DMS153 treated with DMSO at 0.1 percent for 48 hours (cell line): ENCODE data around the gene MDH2.
"Not testable (repeated sequence)": the region's sequence is repeated elsewhere in the genome, so short reads cannot be mapped to it uniquely, and the experiment has no call there.

Experiments
- DNase-seq: peaks from one replicate; lab custom pipeline; 2025; ENCODE audit not compliant: unreplicated experiment; lab: John Stamatoyannopoulos, UW

Gene MDH2

GRCh38 chr7:76047305-76047810 lies 548 bp upstream of the MDH2 start:
- DNase-seq, result no peak

DNA sequence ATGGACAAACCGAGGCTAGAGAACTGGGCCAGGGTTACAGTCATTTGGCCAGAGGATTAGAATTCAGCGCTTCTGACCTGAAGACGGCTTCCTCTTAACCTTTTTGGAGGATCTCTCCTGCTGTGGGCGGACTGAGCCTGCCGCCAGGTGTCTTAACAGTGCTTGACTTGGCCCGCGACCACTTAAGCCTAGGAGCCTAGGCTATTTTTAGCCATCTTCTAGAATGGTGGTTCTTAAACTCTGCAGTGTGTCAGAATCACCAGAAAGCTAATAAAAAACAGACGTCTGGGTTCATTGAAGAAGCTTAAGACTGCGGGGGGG lies 722 bp downstream of the MDH2 start:
- DNase-seq, result no peak

DNA sequence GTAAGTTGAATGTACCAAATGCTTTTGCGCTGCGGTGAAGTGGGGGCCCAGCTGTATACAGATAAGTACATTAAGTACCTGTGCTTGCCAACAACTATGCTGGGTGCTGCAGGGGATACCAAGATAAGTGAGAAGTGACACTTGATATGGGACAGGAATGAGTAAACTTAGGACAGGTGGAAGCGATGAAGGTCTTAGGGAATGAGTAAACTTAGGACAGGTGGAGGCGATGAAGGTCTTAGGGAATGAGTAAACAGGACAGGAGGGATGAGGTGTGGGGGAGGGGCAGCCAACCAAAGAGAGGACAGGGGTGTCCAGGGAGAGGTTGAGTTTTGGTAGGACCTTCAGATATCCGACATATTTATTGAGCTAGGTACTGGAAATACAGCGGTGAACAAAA lies 1.4 kb downstream of the MDH2 start:
- no peak for DNase-seq

DNA sequence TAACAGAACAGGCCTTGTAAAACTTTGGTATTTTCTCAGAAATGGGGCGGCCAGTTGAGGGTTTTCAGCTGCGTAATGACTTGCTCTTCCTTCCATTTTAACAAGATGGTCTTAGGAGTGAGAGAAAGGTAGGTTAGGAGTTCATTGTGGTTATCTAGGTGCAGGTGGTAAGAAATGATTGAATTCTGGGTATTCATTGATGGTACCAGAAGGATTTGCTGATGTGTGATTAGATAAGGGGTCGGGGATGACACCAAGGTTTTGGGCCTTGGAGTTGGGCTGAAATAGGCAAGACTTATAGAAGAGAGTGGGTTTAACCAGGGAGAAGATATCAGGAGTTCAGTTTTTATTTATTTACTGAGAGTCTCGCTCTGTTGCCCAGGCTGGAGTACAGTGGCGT lies 2.6 kb downstream of the MDH2 start:
- DNase-seq, result no peak

- DNase-seq, result no peak
Observed at GRCh38 chr7:76051840-76052239, 3.9 kb downstream of the MDH2 start.

GRCh38 chr7:76052681-76053080 lies 4.8 kb downstream of the MDH2 start:
- DNase-seq, result not testable (repeated sequence)

- DNase-seq, result no peak
Observed at GRCh38 chr7:76053461-76053860, 5.6 kb downstream of the MDH2 start.

- no peak for DNase-seq
Observed at GRCh38 chr7:76054123-76055120, 6.5 kb downstream of the MDH2 start.

DNA sequence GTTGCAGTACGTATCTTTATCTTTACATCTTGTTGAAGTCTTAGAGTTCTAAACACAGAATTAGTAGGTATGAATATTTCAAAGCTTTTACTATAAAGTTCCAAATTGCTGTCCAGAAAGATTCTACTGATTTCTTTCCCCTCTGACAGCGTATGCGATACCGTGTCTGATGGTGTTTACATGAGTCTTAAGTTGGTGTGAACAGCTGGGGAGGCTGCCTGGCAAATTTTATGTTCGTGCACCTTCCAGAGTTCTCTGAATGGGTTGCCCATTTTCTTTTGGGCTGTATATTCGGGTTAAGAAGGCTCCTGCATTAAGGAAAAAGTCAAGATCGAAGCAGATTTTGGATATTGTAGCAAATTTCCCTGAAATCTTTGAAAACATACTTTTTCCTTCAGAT lies 8.3 kb downstream of the MDH2 start:
- DNase-seq, result no peak

DNA sequence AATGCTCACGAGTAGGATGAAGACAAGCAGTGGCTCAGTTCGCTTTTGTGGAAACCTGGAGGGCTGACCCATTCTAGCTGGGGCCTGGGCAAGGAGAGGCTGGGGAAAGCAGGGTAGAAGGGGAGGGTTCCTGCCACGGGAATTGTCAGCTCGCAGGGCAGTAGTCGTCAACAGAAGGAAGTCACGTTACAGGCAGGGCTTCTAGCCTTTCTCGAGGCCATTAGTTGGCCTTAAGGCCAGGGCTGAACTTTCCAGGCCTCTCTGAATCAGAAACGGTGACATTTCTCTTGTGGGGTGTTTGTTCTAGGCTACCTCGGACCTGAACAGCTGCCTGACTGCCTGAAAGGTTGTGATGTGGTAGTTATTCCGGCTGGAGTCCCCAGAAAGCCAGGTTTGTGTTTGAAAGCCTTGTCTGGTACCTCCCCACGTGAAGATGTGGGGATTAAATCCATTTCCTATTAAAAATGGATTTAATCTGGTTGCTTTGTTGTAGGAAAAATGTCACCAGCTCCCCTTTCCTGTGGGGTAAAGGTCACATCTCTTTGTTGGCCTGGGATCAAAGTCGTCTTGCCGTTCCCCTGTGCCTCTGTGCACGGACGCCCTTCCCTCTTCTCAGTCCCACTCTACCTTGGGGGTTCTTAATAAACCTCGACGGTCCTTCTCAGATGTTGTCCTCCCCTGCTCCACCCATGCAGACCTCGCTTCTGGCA lies 9.4 kb downstream of the MDH2 start:
- no peak for DNase-seq

GRCh38 chr7:76057813-76058145 lies 9.9 kb downstream of the MDH2 start:
- DNase-seq, result no peak

DNA sequence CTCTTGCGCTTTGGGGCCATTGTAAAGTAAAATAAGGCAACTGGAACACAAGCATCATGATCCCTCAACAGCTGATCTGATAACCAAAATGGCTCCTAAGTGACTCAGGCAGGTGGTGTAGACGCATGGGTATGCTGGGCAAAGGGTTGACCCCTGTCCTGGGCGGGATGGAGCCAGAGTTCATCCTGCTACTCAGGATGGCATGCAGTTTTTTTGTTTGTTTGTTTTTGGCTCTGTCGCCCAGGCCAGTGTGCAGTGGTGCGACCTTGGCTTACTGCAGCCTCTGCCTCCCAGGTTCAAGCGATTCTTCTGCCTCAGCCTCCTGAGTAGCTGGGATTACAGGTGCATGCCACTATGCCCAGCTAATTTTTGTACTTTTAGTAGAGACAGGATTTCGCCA lies 10.8 kb downstream of the MDH2 start:
- not testable (repeated sequence) for DNase-seq

- DNase-seq, result no peak
Observed at GRCh38 chr7:76060842-76061241, 12.9 kb downstream of the MDH2 start.

- DNase-seq, result no peak
Observed at GRCh38 chr7:76062254-76062653, 14.3 kb downstream of the MDH2 start.

GRCh38 chr7:76063114-76063513 lies 15.2 kb downstream of the MDH2 start:
- DNase-seq, result no peak

DNA sequence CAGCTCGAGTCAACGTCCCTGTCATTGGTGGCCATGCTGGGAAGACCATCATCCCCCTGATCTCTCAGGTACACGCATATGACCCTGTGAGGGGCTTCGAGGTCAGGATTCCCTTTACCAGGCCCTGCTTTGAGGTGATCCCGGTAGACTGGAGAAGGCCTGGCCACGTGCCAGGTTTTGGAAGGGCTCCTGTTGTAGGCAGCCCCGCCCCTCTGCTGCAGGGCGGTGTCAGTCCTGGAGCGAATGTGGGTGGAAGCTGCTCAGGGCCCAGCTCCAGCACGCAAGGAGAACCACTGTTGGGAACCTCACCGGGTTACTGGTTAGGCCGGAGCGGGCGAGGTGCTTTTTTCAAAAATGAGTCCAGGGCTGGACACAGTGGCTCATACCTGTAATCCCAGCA lies 15.6 kb downstream of the MDH2 start:
- DNase-seq, result peak; percentile 33

GRCh38 chr7:76064208-76064970 lies 16.5 kb downstream of the MDH2 start:
- no peak for DNase-seq

GRCh38 chr7:76065016-76065612 lies 17.2 kb downstream of the MDH2 start:
- DNase-seq, result no peak

GRCh38 chr7:76066716-76067503 lies 19.0 kb downstream of the MDH2 start:
- DNase-seq, result no peak

- no peak for DNase-seq
Observed at GRCh38 chr7:76069238-76069638, 21.3 kb downstream of the MDH2 start.
